GM10847 (cell line): ENCODE results near the gene STBD1.

Source experiments
- POLR2A ChIP-seq: IDR thresholded peaks from 2 replicates; pipeline ENCODE4 v1.6.1; 2011; ENCODE audit not compliant: insufficient read length; ENCODE audit errors: extremely low read depth

Gene STBD1

DNA sequence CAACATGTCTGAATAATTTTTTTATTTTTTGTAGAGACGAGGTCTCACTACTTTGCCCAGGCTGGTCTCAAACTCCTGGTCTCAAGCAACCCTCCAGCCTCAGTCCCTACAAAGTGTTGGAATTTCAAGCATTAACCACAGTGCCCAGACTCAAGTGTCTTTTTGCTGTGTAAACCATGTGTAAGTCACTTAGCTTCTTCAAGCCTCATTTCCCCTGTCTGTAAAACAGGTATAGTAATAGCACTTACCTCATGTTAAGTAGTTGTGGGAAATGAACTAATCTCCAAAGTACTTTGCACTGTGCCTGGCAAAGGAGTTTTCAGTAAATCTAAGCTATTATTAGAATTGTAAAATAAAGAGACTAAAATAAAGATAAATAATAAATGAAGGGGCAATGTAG lies 35.7 kb downstream of the STBD1 start:
- no peak for TF ChIP-seq POLR2A

DNA sequence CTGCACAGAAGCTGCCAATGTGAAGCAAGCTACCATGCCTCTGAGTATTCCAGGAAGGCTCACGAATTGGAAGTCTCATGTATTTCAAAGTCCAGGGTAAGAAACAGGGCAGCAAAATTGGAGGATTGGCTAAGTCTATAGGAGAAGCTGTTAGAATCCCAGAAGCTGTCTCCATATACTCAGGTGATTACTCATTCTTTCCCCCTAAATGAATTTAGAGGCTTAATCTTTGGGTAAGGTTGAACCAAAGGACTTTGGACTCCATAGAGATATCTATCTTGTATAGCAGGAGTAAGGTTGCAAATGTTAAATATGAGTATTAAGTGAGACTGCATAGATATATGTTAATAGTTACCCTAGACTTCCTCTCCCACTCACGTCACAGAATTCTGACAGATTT lies 36.3 kb downstream of the STBD1 start:
- TF ChIP-seq POLR2A, result no peak

DNA sequence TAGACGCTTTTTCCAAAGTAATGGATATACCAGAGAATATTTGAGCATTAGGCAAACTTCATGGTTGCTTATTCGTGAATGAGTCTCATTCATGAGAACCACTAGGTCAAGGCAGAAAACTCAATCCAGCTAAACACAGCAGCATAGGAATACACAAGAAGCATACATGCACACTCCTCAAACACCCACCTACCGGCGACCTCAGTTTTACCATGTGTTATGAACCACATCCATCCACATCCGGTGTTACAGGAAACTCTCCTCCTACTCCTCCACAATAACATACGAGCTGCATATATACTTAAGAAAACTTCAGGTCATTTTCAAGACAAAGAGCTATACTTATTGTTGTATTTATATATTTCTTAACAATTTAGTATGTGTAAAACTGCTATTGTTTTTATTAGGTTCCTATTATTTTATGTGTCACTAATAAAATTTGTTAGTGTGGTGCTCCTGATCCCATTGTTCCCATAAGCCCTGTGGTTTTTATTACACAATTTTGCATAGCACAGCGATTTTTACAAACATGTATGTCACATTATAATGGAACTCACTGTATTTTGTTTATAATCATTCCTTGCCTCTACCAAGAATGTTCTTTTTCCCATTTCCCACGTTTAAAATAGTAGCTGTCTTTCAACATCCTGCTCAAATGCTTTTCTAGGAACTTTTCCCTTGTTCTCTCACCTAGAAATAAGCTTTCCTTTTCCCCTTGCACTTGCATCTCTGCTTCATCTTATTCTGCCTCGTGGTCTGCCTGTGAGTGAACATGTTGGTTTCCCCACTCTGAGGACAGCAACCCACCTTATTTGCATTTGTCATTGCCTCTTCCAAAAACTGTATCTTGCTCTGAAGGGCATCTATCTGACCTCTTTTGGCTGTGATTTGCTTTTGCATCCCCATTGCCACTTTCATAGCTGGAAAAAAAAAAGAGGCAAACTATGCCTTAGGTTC lies 48.3 kb downstream of the STBD1 start:
- no peak for TF ChIP-seq POLR2A

DNA sequence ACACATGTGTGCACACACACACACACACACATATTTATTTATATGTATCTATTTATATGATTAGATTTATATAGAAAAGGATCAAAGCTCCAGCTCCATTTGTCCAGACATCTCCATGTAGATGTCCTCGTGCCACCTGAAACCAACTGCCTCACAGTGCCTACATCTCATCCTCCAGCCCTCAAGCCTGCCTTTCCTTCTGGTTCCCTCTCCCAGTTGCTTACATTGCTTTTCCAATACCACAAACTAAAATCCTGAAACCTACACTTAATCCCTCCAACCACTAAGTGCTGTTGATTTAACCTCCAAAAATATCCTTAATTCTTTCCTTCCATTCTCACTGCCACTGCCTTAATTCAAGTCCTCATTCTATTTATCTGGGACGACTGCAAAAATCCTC lies 51.4 kb downstream of the STBD1 start:
- TF ChIP-seq POLR2A, result no peak
